ENCODE data around the gene BDNF.

BDNF gene

DNA sequence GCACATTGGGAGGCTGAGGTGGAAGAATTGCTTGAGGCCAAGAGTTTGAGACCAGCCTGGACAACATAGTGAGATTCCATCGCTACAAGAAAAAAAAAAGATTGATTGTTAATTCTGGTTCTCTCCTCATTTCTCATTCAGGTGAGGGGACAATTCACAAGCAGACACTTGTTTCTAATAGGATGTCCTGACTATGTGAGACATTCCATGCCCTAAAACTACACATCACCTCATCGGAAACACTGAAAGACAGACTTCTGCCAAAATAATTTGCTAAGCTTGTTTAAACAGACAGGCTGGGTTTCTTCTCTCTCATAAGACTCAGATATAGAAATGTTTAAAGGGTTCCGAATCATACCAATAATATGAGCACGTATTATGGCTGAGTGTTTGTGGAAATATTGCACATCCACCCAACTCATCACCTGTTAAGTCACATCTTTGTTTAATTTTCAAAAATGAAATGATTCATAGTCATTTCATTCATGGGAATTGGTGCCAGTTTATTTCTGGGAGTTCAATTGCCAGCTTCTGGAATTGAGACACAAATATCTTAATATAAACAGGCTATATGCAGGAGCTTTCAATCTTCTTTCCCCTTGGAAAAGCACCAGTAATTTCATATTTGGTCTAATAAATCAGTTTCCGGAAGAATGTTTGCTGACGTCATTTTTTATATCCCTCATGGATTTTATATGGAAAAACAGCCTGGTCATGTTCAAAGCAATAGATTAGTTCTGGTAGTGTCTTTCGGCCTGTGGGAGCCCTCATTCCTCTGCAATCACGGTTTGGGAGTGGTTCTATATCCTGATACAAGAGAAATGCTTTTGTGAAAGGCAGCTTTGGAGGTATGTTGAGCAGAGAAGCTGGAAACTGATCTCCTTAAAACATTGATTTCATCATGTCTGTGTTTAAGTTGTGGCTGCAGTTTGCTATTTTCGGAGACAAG, 87.0 kb downstream of the BDNF start:
- H3K27ac ChIP-seq: no peak overlapping the region
- no peak for TF ChIP-seq CTCF (conservative IDR thresholded peaks at IDR 0.05)

DNA sequence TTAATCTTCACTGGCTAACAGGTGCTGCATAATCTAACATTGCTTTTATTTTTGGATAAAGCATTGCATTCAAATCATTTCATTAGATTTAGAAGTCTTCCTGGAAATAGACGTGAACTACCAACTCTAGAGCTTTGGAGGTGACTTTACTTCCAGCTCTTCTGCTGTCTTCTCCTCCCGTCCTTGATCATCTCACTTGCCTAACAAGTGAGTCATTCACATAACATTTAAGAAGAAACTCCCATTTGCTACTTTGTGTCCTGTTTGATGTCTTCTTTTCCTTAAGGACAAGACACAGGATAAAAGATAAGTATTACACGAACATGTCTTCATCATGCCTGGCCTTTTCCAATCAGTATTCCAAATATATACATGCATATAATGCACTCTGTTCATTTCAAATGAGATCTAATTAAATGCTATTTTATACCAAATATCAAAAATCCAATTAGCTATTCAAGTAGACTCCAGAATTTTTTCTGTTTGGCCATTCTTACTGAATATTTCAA, 88.3 kb downstream of the BDNF start:
- H3K27ac ChIP-seq: no peak overlapping the region
- no peak for TF ChIP-seq CTCF (conservative IDR thresholded peaks at IDR 0.05)

DNA sequence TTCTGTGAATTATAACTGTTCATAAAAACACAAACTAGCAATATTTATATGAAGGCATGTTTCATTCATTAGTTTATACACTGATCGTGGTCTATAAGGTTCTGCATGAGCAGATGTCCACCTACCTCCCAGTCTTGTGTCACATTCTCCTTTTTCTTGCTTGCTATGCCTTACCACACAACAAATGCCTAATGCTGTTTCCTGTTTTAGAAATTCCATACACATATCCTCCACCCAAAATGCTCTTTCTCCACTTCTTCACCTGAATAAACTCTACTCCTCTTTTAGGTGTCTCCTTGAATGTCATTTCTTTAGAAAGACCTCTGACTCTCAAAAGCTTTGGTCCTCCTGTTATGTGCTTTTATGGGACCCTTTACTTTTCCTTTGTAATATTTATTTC, 88.9 kb downstream of the BDNF start:
- no peak for TF ChIP-seq CTCF (conservative IDR thresholded peaks at IDR 0.05)
- no peak overlapping the region for H3K27ac ChIP-seq

GRCh38 chr11:27610946-27611345, 89.3 kb downstream of the BDNF start:
- TF ChIP-seq CTCF (conservative IDR thresholded peaks at IDR 0.05): no peak
- H3K27ac ChIP-seq: no peak overlapping the region

DNA sequence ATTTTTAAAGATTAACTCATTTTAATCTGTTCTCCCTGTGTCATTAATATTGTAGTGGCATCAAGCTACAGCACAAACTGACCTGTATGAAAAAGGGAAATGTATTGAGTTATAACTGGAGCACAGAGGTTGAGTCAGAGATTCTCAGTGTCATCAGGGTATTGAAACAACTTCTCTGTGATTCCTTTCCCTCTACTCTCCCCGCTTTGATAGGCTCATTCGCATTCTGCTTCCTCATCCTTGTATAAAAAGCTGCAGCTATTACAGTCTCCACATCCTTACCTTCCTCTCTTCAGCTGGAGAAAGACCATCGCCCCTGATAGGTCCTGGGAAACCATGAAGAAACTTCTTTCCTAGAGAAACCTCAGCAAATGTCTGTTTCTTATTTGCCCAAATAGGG, 90.0 kb downstream of the BDNF start:
- TF ChIP-seq CTCF (conservative IDR thresholded peaks at IDR 0.05): no peak
- no peak overlapping the region for H3K27ac ChIP-seq

DNA sequence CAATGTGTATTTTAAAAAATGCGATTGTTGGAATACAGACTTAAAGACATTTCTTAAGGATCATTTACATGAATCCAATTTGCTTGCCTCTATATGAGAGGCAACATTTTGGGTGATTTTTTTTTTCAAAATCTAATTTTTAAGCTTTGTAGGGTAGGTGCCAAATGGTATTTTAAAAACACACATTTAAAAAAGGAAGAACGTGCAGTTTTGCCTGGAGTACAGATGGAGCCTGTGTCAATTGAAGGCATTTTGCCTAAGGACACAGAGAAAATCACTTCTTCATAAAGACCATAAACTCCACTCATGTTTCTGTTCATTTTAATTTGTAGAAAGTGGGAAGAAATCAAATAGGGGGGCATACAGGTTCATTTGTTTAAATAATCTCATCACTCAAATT, 91.3 kb downstream of the BDNF start:
- no peak overlapping the region for H3K27ac ChIP-seq
- TF ChIP-seq CTCF (conservative IDR thresholded peaks at IDR 0.05): no peak

DNA sequence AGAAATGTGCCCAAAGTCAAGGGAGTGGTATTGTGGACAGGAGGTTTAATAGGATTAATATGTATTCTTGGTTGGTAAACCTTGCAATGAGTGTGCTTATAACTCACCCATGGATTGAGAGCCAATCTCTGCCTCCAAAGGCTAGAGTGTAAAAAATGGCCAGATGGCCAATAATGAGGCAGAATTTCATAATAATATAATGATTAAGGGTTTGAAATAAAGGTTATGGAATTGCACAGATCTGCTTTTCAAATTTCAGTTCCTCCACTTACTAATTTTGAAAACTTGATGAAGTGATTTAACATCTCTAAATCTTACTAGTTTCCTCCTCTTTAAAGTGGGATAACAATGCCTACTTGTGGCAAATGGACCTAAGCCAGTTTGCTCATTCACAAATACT, 94.8 kb downstream of the BDNF start:
- H3K27ac ChIP-seq: no peak overlapping the region
- no peak for TF ChIP-seq CTCF (conservative IDR thresholded peaks at IDR 0.05)

Measured in VCaP (cell line).